WTC11 (cell line): ENCODE data around the gene SLC41A1. TPM values are rescaled to one million over a fixed set of nuclear protein-coding genes. Genes with fewer than 3 reads are reported as not detected.

ENCODE experiments used
- ATAC-seq: fragments of 200-7000 bp; cut with Tn5 transposase; 2 replicates; pipeline ENCODE4 v1.10.0; 2021; ENCODE audit warnings: mild to moderate bottlenecking, moderate library complexity
- CTCF ChIA-PET: fragments of 300-600 bp; sonication (Branson Sonifier 250); formaldehyde crosslinking; loops from one replicate; lab custom pipeline; 2021; ENCODE audit warnings: antibody characterized with exemption; lab: Charles Lee
- POLR2A ChIA-PET: fragments of 350-600 bp; sonication (Branson Sonifier 250); formaldehyde crosslinking; loops from one replicate; lab custom pipeline; 2021; ENCODE audit warnings: antibody characterized with exemption; lab: Charles Lee
- DNase-seq: peaks from one replicate; pipeline ENCODE4 v3.0.0; 2021; ENCODE audit warnings: low spot score
- H3K27ac Mint-ChIP-seq: 2 replicates; pipeline ENCODE4 v1.8.0; 2021; ENCODE audit warnings: mixed read lengths
- H3K27me3 Mint-ChIP-seq: 2 replicates; pipeline ENCODE4 v1.8.0; 2021; ENCODE audit warnings: low read depth, mild to moderate bottlenecking, moderate library complexity, mixed read lengths
- H3K36me3 Mint-ChIP-seq: 2 replicates; pipeline ENCODE4 v1.8.0; 2021; ENCODE audit warnings: mixed read lengths
- H3K4me1 Mint-ChIP-seq: 2 replicates; pipeline ENCODE4 v1.8.0; 2022; ENCODE audit warnings: mixed read lengths
- H3K4me3 Mint-ChIP-seq: 2 replicates; pipeline ENCODE4 v1.8.0; 2021; ENCODE audit warnings: mild to moderate bottlenecking, moderate library complexity, mixed read lengths
- H3K9me3 Mint-ChIP-seq: 2 replicates; pipeline ENCODE4 v1.8.0; 2021; ENCODE audit warnings: mixed read lengths
- FOXJ3 ChIP-seq: sonication (generic); formaldehyde crosslinking; IDR thresholded peaks from 2 replicates; pipeline ENCODE4 v1.9.0; 2021; ENCODE audit warnings: missing genetic modification reagents, mild to moderate bottlenecking, borderline replicate concordance
- JUN ChIP-seq: sonication (generic); formaldehyde crosslinking; IDR thresholded peaks from 2 replicates; pipeline ENCODE4 v1.8.0; 2023; ENCODE audit warnings: mild to moderate bottlenecking, missing genetic modification reagents
- NR1H2 ChIP-seq: sonication (generic); formaldehyde crosslinking; IDR thresholded peaks from 2 replicates; pipeline ENCODE4 v1.9.0; 2021; ENCODE audit warnings: mild to moderate bottlenecking, moderate library complexity, missing genetic modification reagents
- NR2C2 ChIP-seq: sonication (generic); formaldehyde crosslinking; IDR thresholded peaks from 2 replicates; pipeline ENCODE4 v1.8.0; 2022; ENCODE audit warnings: mild to moderate bottlenecking, missing genetic modification reagents
- SMAD4 ChIP-seq: sonication (generic); formaldehyde crosslinking; IDR thresholded peaks from 2 replicates; pipeline ENCODE4 v1.8.0; 2022; ENCODE audit warnings: mild to moderate bottlenecking, missing genetic modification reagents
- total RNA-seq: library from RNA; stranded (reverse); gene quantifications from 3 replicates; pipeline ENCODE4 v1.2.3, GENCODE V29; 2021
- TF ChIP-seq, protein P1 (sequence below): sonication (generic); formaldehyde crosslinking; IDR thresholded peaks from 2 replicates; pipeline ENCODE4 v1.8.0; 2022; ENCODE audit warnings: missing genetic modification reagents
- TF ChIP-seq, protein P2 (sequence below): fragments of 250-450 bp; sonication (Bioruptor Pico); IDR thresholded peaks from 2 replicates; pipeline ENCODE4 v1.9.0; 2021; ENCODE audit warnings: mild to moderate bottlenecking, borderline replicate concordance
- TF ChIP-seq, protein P3 (sequence below): sonication (generic); formaldehyde crosslinking; IDR thresholded peaks from 2 replicates; pipeline ENCODE4 v1.8.0; 2022; ENCODE audit warnings: mild to moderate bottlenecking, missing genetic modification reagents
- TF ChIP-seq, protein P4 (sequence below): sonication (generic); formaldehyde crosslinking; IDR thresholded peaks from 2 replicates; pipeline ENCODE4 v1.8.0; 2022; ENCODE audit warnings: mild to moderate bottlenecking, missing genetic modification reagents

The SLC41A1 gene
- total RNA-seq, 1 experiment from 2014 or later: 32.8 TPM

DNA sequence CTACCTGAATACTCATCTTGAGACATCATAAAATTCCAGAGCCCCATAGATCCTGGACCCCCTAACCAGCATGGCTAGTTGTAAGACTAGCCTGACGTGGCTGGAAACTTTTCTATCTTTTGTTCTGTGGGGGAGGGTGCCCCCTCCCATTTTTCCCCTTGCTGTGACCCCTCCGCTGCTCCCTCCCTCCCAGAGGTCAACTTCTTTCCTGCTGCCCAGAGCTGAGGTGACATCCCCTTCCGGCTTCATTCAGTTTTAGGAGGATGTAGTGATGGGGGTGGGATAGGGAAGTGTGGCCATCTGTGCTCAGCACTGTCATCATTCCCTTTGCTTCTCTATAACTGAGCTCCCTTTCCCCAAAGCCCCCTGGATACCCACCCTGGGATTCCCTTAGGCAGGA is 4.4 kb upstream of the SLC41A1 start:
- DNase-seq (no peak), ATAC-seq (no peak)
- CTCF ChIA-PET: interaction anchor here (0.9 to 2.1 kb wide), 3 partner anchors 25 to 160 kb away, joined by 3 to 6 read pairs (median 3); no protein-coding TSS in a partner anchor
- no peak overlapping the region for H3K27ac Mint-ChIP-seq
- peaks cover 12% of the 10 kb centered on the region for H3K4me1 Mint-ChIP-seq
- no peaks in the 10 kb centered on the region for H3K36me3 Mint-ChIP-seq
- POLR2A ChIA-PET: no interaction called here
- peaks cover 16% of the 10 kb centered on the region; the same call in 1 of the 2 replicates for H3K27me3 Mint-ChIP-seq
- TF ChIP-seq SMAD4: no peak
- TF ChIP-seq, protein P1, sequence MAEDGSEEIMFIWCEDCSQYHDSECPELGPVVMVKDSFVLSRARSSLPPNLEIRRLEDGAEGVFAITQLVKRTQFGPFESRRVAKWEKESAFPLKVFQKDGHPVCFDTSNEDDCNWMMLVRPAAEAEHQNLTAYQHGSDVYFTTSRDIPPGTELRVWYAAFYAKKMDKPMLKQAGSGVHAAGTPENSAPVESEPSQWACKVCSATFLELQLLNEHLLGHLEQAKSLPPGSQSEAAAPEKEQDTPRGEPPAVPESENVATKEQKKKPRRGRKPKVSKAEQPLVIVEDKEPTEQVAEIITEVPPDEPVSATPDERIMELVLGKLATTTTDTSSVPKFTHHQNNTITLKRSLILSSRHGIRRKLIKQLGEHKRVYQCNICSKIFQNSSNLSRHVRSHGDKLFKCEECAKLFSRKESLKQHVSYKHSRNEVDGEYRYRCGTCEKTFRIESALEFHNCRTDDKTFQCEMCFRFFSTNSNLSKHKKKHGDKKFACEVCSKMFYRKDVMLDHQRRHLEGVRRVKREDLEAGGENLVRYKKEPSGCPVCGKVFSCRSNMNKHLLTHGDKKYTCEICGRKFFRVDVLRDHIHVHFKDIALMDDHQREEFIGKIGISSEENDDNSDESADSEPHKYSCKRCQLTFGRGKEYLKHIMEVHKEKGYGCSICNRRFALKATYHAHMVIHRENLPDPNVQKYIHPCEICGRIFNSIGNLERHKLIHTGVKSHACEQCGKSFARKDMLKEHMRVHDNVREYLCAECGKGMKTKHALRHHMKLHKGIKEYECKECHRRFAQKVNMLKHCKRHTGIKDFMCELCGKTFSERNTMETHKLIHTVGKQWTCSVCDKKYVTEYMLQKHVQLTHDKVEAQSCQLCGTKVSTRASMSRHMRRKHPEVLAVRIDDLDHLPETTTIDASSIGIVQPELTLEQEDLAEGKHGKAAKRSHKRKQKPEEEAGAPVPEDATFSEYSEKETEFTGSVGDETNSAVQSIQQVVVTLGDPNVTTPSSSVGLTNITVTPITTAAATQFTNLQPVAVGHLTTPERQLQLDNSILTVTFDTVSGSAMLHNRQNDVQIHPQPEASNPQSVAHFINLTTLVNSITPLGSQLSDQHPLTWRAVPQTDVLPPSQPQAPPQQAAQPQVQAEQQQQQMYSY (CRISPR knock-in tag): no peak
- TF ChIP-seq, protein P2, sequence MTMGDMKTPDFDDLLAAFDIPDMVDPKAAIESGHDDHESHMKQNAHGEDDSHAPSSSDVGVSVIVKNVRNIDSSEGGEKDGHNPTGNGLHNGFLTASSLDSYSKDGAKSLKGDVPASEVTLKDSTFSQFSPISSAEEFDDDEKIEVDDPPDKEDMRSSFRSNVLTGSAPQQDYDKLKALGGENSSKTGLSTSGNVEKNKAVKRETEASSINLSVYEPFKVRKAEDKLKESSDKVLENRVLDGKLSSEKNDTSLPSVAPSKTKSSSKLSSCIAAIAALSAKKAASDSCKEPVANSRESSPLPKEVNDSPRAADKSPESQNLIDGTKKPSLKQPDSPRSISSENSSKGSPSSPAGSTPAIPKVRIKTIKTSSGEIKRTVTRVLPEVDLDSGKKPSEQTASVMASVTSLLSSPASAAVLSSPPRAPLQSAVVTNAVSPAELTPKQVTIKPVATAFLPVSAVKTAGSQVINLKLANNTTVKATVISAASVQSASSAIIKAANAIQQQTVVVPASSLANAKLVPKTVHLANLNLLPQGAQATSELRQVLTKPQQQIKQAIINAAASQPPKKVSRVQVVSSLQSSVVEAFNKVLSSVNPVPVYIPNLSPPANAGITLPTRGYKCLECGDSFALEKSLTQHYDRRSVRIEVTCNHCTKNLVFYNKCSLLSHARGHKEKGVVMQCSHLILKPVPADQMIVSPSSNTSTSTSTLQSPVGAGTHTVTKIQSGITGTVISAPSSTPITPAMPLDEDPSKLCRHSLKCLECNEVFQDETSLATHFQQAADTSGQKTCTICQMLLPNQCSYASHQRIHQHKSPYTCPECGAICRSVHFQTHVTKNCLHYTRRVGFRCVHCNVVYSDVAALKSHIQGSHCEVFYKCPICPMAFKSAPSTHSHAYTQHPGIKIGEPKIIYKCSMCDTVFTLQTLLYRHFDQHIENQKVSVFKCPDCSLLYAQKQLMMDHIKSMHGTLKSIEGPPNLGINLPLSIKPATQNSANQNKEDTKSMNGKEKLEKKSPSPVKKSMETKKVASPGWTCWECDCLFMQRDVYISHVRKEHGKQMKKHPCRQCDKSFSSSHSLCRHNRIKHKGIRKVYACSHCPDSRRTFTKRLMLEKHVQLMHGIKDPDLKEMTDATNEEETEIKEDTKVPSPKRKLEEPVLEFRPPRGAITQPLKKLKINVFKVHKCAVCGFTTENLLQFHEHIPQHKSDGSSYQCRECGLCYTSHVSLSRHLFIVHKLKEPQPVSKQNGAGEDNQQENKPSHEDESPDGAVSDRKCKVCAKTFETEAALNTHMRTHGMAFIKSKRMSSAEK (CRISPR knock-in tag): no peak
- TF ChIP-seq, protein P3, sequence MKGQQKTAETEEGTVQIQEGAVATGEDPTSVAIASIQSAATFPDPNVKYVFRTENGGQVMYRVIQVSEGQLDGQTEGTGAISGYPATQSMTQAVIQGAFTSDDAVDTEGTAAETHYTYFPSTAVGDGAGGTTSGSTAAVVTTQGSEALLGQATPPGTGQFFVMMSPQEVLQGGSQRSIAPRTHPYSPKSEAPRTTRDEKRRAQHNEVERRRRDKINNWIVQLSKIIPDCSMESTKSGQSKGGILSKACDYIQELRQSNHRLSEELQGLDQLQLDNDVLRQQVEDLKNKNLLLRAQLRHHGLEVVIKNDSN (CRISPR knock-in tag): no peak
- TF ChIP-seq NR1H2 (CRISPR knock-in tag): no peak
- no peak for TF ChIP-seq FOXJ3 (CRISPR knock-in tag)
- no peaks in the 10 kb centered on the region for H3K9me3 Mint-ChIP-seq
- no peak overlapping the region for H3K4me3 Mint-ChIP-seq

DNA sequence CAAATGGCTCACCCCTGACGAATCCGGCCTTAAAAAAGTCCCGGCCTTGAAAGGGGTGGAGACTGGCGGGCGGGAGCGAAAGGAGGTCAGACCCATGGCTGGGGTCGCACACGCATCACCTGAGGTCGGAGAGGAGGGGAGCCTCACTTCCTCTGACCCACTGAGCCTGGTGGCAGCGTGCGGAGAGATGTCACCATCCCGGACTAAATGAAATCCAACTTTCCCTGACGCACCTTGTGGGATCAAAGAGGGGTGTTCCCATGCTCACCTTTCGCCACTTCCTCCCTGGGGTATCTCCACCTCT is 709 bp upstream of the SLC41A1 start:
- ChIA-PET POLR2A (no interaction called here), CTCF (interaction anchor here (0.9 kb wide), 1 partner anchor 36 kb away, joined by 3 read pairs; the partner anchor contains the start of gene PM20D1)
- H3K4me3 Mint-ChIP-seq: peak overlapping the region; percentile 90
- peak; percentile 30; the same call in 1 of the 2 replicates for TF ChIP-seq NR2C2
- TF ChIP-seq, protein P3 (CRISPR knock-in tag): 0 out of 2 replicates have a peak, but pooled peaks have one; percentile 27
- TF ChIP-seq, protein P4, sequence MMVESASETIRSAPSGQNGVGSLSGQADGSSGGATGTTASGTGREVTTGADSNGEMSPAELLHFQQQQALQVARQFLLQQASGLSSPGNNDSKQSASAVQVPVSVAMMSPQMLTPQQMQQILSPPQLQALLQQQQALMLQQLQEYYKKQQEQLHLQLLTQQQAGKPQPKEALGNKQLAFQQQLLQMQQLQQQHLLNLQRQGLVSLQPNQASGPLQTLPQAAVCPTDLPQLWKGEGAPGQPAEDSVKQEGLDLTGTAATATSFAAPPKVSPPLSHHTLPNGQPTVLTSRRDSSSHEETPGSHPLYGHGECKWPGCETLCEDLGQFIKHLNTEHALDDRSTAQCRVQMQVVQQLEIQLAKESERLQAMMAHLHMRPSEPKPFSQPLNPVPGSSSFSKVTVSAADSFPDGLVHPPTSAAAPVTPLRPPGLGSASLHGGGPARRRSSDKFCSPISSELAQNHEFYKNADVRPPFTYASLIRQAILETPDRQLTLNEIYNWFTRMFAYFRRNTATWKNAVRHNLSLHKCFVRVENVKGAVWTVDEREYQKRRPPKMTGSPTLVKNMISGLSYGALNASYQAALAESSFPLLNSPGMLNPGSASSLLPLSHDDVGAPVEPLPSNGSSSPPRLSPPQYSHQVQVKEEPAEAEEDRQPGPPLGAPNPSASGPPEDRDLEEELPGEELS (CRISPR knock-in tag): no peak
- no peak; the same call in 1 of the 2 replicates for TF ChIP-seq JUN (CRISPR knock-in tag)
- H3K27ac Mint-ChIP-seq: peak overlapping the region; percentile 85
- H3K4me1 Mint-ChIP-seq: peaks cover 37% of the 10 kb centered on the region
- DNase-seq (peak; percentile 61), ATAC-seq (peak; percentile 35)
- peaks cover 16% of the 10 kb centered on the region; the same call in 1 of the 2 replicates for H3K27me3 Mint-ChIP-seq
- H3K36me3 Mint-ChIP-seq: peaks cover 17% of the 10 kb centered on the region
- H3K9me3 Mint-ChIP-seq: no peaks in the 10 kb centered on the region
